GM19452 (cell line): Measurements from ENCODE around the gene ZG16B.

ENCODE experiments used
- ATAC-seq: cut with Tn5 transposase; IDR thresholded peaks from one replicate; pipeline ENCODE4 v1.9.1; 2021; ENCODE audit not compliant: unreplicated experiment

Gene ZG16B

GRCh38 chr16:2829501-2830354 is at the start of gene ZG16B:
ZG16B (plus strand) TSS chr16:2830303; CDS start chr16:2830442, 139 bp downstream.
- ATAC-seq: no peak

- no peak for ATAC-seq
Measured at GRCh38 chr16:2782583-2783351, 47.3 kb upstream of the ZG16B start.

- ATAC-seq: no peak
Measured at GRCh38 chr16:2783581-2784357, 46.3 kb upstream of the ZG16B start.

GRCh38 chr16:2784358-2785100 is 45.6 kb upstream of the ZG16B start:
- no peak for ATAC-seq

GRCh38 chr16:2785101-2785991 is 44.8 kb upstream of the ZG16B start:
- ATAC-seq: no peak

- no peak for ATAC-seq
Measured at GRCh38 chr16:2786061-2786825, 43.9 kb upstream of the ZG16B start.

GRCh38 chr16:2786826-2787151 is 43.3 kb upstream of the ZG16B start:
- no peak for ATAC-seq

- ATAC-seq: no peak
Measured at GRCh38 chr16:2787406-2787805, 42.7 kb upstream of the ZG16B start, which contains the start of gene PRSS33. PRSS33 (minus strand) TSS chr16:2787560; CDS start chr16:2786547, 1,013 bp downstream.

- no peak for ATAC-seq
Measured at GRCh38 chr16:2787961-2788360, 42.1 kb upstream of the ZG16B start.

GRCh38 chr16:2790631-2791030 is 39.5 kb upstream of the ZG16B start:
- ATAC-seq: no peak

GRCh38 chr16:2791174-2791573 is 38.9 kb upstream of the ZG16B start:
- ATAC-seq: no peak

- no peak for ATAC-seq
Measured at GRCh38 chr16:2792940-2793339, 37.2 kb upstream of the ZG16B start.

GRCh38 chr16:2795395-2796143 is 34.5 kb upstream of the ZG16B start:
- ATAC-seq: no peak

- no peak for ATAC-seq
Measured at GRCh38 chr16:2798723-2799204, 31.3 kb upstream of the ZG16B start.

- ATAC-seq: no peak
Measured at GRCh38 chr16:2799205-2799858, 30.8 kb upstream of the ZG16B start.

GRCh38 chr16:2799859-2800226 is 30.3 kb upstream of the ZG16B start:
- no peak for ATAC-seq

GRCh38 chr16:2803545-2804195 is 26.4 kb upstream of the ZG16B start:
- no peak for ATAC-seq
